ENCODE results near the gene ZFYVE28.

DNA sequence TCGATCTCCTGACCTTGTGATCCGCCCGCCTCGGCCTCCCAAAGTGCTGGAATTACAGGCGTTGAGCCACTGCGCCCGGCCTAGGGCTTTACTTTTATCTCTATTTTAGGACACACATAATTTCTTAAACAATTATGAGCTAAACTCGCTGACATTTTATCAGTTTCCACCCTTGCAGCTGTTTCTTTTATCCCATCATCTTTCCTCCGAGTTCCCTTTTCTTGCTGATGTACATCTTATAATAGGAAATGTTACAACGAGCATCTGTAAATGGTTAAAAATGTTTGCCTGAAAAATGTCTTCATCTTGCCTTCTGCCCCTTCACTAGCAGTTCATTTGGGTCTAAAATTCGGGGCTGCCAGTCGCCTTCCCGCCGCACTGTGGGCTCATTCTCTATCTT, 41.2 kb downstream of the ZFYVE28 start:
- no peak for TF ChIP-seq CTCF (IDR thresholded peaks at IDR 0.05)
- TF ChIP-seq POLR2AphosphoS5 (IDR thresholded peaks at IDR 0.05), result no peak
- no peak for TF ChIP-seq POLR2A (IDR thresholded peaks at IDR 0.05)
- no peak for TF ChIP-seq EP300 (IDR thresholded peaks at IDR 0.05)
